GM18508 (cell line): ENCODE measurements around the gene TAGLN3.
A peak's percentile ranks its signal among the peaks of the same experiment; 100 is the strongest.

Experiments
- ATAC-seq: cut with Tn5 transposase; IDR thresholded peaks from one replicate; pipeline ENCODE4 v1.9.1; 2021; ENCODE audit warnings: moderate number of reproducible peaks; ENCODE audit not compliant: insufficient read depth, unreplicated experiment

Gene TAGLN3

DNA sequence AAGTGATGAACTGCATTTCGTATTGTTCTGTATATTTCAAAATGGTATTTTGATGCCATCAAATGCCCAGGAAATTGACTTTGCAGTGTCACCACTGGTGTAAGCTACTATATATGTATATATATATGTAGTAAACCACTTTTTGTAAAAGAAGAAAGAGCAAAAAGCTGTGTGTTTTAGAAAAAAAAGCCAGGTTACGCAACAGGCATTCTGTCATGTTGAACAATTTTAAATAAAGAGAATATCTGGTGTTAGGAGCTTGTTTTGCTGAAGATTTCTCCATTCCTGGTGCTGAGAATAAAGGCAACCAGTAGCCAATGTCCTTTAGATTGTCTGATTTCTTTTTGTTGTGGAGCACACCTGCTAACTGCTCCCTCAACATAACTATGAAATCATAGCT lies 23.6 kb upstream of the TAGLN3 start:
- ATAC-seq = no peak

DNA sequence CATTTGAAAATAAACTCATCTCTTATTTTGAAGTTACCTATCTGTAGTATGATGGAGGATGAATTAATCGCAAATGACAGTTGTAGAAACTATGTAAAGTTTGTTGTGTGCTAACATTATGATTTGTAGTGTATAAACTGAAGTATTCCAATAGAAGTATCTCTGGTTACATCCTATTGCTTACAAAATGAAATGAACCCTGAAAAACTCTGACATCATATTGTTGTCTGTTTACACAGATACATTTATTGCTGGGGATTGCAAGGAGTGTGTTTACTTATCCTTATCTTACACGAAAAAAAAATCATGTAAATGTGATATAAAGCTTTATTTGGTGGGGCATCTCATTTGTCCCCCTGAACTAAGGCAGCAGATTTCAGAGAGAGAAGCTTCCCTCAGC lies 22.5 kb upstream of the TAGLN3 start:
- no peak for ATAC-seq

DNA sequence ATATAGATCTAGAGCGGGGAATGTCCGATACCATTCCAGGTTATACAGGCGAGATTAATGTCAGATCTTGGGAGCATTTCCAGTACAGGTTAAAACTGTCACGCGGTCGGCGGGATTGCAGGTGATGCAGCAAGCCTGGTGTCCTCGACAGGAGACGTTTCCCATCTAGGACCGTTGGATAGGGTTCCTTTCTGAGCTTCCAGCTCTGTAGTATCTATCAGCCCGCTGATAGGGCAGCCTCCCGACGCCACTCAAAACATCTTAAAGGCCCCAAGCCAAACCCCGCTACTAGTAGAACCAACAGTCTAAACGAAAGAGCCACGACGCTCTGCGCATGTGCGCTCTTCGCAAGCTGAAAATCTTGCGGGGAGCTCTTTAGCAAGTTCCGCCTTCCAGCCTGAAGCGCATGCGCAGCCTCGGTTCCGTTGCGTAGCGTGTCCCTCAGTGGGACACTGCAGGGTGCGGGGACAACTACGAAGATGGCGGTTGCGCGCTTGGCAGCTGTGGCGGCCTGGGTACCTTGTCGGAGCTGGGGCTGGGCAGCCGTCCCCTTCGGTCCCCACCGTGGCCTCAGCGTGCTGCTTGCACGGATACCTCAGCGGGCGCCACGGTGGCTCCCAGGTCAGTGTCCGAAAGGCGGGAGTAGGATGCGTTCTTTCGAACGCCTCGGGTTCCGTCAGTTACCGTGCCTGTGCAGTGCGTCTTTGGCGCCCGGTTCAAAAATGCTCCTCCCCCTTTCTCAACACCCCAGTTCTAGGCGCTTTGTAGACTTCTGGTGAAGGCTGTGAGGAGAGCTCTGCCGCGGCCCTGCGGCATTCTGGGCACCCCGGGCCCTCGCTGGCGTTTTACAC lies 19.9 kb upstream of the TAGLN3 start, which contains the start of gene ABHD10:
ABHD10 (plus strand) TSS at position 444 of the 851 bp plus-strand sequence; CDS start at position 480, 36 bp downstream.
- peak; percentile 88 for ATAC-seq

DNA sequence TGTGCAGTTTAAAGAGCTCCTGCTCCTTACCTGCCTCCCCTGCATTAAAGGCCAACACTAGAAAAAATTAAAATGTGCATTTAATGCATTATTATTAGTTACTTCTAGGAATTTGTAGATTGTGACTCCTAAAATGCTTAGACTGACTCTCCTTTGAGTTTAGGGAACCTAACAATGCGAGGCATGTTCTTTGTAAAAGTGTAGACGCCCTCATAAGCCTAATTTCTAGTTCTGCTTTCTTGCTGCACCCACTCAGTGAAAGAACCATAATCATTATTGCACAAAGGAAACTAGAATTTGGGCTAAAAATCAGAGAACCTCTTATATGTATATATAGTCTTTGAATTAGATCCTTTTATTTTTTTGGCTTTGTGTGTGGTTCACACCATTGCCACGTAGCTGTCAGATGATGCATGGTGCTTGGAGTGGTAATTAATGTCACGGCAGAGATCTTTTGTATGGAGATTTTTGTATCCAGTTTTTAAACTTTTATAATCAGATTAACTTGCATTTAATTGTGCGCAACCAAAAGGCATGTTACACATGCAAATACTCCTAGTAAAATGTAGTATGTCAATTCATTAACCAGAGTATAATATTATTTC lies 19.2 kb upstream of the TAGLN3 start:
- ATAC-seq = peak; percentile 29

DNA sequence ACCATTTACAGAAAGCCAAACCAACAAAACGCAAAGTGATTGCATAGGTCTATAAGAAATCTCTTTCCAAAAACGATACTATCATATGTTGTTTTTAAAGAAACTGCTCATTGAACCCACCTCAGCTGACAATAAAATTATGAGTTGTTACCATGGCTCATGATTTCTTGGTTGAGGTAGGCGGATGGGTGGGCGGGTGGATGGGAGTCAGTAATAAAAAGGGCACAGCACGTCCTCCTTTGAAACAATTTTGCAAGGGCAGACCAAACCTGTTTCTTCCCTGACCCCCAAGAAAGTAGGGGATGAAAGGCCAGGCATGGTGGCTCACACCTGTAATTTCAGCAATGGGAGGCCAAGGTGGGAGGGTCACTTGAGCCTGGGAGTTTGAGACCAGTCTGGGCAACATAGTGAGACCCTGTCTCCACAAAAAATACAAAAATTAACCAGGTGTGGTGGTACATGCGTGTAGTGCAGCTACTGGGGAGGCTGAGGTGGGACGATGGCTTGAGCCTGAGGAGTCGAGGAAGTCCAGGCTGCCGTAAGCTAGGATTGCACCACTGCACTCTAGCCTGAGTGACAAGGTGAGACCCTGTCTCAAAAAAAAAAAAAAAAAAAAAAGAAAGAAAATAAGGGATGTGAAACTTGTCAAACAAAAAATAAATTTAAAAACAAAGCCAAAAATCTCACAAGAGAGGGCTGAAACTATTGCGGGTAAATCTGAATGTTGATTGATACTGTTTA lies 17.8 kb upstream of the TAGLN3 start:
- no peak for ATAC-seq

DNA sequence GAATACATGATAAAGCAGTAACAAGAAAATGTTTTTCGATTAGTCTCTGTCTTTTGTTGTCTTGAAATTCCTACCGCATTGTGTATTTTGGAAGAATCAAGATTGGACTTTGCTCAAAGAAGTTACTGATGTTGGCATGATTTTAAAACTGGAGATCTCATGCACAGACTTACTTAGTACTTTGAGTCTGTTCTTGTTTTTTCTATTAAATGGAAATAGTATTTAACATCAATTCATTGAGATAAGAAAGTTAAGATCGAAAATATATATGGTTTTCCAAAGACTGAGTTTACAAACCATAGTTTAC lies 17.3 kb upstream of the TAGLN3 start:
- no peak for ATAC-seq

DNA sequence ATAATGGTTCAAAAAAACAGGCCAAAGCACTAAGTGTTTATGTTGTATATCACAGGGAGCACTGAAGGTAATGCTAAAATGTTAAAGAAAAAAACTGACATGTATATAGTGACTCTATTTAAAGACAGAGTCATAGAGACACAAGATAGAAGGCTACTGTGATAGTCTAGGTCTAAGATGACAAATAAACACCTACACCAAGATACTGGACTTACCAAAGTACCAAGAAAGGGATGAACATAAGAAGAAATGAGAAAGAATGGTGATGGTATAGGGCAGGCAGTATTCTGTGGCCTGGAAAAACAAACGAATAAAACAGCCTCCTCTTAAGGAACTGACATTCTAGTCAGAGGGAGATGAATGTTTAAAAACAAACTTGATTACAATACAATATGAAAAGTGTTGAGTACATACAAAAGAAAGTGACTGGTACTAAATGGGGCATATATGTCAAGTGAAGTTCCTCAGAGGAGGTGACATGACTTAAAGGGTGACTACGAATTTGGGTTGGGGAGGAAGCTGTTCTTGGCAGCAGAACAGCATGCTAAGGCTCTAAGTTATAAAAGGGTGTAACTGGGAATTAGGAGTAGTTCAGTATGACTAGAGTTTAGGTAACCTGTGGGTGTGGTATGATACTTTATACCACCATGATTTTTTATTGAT lies 14.0 kb upstream of the TAGLN3 start:
- no peak for ATAC-seq

DNA sequence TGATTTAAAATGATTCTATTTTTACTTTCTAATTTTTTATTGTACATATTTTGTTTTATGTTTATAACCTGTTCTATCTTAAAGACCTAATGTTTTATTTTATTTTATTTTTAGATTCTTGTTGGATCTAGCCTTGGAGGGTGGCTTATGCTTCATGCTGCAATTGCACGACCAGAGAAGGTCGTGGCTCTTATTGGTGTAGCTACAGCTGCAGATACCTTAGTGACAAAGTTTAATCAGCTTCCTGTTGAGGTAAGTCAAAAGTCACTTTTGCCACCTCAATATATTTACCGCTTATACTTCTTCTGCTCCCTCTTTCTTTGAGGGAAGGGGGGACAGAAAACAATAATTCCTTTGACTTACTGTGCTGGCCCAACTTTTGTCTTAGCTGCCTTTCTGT lies 11.9 kb upstream of the TAGLN3 start:
- no peak for ATAC-seq

DNA sequence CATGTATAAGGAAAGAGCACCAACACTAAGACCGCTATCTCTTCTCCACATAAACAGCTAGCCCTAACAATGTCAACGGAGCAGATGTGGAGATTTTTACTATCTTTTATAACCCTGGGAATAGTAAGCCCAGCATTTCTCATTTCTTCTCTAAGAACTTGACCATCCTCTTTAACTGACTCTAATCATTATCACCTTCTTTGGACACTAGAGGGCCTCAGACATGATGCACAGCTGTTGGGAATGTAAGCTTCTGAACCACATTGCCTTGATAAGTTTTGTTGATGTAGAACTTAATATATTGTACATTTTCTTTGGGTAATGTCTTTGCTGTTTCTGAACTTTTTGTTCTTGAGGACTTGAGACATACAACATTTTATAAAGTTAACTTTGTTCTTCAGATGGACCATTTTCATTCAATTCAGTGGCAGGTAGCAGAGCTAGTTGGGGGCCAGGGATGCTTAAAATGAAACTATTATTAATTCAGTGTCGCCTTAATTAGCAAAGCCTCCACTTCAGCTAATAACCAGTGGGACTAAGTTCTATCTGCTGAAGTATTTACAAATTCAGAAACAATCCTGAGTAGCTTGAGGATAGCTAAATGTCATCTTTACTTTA lies 9.6 kb upstream of the TAGLN3 start:
- peak; percentile 82 for ATAC-seq

DNA sequence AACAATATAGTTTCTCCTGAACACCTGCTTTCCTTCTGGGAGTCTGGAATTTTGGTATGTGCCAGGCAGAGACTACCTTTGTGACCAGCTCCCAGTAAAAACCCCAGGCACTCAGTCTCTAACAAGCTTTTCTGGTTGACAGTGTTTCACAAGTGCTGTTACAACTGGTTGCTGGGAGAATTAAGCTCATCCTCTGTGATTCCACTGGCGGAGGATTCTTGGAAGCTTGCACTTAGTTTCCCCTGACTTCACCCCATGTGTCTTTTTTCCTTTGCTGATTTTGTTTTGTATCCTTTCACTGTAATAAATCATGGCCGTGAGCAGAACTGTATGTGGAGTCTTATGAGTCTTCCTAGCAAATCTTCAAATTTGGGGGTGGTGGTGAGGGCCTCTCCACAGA lies 5.7 kb upstream of the TAGLN3 start:
- ATAC-seq = no peak

DNA sequence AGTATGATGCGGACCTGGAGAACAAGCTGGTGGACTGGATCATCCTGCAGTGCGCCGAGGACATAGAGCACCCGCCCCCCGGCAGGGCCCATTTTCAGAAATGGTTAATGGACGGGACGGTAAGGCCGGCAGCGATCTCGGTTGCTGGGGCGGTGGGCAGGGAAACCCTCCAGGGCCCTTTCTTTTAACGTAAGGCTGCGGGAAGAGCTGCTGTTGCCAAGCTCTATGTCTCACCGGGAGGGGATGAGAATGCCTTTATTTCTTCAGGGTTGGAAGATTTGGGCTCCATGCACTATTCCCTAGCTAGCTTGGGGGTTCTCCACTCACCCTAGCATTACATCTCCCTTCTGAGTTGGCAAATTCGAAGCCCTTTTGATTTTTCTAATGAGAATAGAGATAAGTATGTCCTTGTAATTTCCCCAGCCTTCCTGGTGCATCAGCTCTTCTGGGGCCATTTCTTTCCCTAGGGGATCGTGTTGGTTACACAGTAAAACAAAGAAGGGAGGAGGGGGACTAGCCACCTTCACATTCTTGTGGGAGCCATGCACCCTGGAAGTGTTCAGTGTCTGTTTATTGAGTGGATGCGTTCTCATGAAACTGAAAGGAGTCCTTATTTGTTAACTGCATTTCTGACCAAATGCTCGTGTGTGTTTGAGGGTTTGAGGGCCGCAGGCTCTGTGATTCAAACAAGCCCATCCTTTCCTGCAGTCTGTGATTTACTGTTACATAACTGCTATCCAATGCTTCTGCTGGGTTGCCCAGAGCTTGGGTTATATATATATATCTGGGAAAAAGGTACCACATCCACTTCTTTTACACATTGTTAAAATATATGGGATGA lies 982 bp downstream of the TAGLN3 start:
- ATAC-seq = no peak

DNA sequence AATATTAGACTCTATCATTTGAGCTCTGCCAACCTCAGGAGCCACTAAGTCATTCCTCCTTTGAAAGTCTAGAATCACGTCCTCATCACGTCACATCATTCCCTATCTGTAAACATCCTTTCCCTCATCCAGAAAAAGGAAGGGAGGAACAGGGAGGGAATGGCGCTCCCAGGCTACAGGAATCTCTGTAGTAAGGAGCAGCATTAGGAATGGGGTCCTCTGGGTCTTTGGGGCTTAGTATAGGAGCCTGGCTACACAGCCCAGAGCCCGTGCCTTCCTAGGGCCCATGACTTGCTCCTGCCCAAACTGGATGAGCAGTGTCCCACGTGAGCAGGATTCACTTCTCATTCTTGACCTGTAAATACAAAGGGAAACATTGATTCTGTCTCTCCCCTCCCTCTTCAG lies 1.6 kb downstream of the TAGLN3 start:
- ATAC-seq = no peak

DNA sequence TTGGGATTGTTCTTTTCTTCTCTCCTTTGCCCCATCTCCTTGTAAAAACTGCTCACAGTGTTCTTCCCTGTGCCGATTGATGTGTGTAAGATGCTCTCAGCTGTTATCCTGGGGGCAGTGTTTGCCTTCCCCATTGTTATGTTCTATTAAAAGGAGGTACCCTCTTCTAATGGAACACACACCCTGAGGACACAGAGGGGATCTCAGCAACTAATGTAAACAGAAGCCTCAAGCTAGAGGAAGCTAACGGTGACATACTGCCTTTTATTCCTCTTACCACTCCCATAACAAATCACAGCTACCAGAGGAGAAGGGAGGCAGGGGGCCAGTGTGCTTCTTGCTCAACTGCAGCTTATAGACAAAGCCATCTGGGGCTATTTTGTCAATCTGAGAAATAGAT lies 2.2 kb downstream of the TAGLN3 start:
- ATAC-seq = no peak

DNA sequence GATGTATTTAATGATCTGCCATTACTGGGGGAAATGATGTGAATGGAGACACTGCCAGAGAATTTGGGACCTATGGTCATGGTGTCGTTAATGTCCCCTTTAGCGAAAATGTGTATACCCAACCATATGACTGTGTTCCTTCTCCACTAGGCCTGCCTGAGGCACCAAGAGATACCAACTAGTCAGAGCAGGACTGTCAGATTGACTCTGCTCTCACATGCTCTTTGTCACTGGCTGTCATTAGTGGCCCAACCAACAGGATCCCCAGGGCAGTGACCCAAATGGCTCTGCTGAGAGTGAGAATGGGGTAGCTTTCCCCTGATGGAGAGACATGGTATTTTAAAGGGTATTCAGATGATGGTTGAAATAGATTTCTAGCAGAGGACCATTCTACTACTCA lies 2.8 kb downstream of the TAGLN3 start:
- no peak for ATAC-seq

DNA sequence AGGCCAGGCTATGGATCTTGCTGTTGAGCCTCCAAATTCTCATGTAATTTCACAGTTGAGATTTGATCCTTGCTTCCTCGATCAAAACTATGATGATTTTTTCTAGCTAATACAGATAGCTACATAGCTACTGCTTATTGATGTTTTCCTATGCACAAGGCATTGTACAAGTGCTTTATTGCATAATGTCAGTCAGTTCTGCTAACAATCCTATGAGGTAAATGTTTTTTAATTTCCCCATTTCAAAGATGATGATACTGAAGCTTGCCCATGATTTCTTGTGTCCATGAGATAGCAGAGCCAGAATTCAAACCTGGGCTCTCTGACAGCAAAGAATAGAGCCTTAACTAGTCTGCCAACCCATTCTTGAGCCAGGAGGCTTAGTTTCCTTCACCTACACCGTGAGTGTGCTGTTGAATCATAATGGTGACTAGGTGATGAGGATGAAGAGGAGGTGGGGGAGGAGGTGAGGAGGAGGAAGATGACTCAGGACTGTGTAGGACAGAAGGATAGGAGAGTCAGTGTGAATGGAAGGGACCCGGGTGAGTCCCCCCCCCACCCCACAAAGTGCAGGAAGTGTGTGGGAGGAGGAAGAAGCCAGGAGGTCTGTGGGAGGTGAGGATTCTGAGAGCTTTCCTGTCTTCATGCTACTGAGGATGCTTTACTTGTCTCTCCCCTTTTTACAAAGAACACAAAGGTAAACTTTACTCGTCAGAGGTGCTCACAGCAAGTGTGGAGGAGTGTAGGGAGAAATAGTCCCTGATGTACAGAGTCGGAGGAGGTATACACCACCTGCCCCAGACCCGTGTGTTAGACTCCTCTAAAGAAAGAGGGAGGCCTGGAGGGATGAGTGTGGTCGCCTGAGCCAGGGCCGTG lies 3.6 kb downstream of the TAGLN3 start:
- no peak for ATAC-seq

DNA sequence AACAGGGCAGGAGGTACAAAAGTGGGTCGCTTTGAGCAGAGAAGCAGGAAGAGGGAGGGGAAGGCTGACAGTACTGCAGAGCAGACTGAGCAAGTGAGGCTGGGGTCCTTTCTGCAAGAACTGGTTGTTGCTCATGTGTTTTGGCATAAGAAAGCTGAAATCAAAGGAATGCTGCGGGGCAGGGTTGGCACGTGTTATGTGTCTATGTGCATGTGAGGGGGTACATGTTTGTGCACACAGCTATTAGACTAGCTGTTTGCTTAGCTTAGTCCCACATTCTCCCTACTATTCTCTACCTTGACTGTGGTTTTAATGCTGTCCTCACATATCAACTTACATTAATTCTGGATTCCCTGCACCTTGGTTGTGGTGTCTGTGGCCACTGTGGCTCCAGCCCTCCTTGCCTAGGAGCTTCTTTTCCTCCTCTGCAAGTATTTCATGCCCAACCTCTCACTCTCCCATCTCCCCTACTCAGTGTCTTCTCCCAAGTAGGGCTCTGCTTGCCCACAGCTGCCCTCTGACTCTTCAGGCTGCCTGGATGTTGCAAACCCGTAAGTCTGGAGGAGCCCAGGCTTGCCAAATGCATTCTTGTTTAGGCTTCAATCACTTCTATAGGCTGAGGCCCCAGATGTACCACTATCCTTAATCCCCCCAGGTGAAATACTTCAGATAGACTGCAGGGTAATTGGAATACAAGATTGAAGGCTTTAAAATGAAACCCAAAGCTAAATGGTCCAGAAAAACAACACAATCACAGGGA lies 4.8 kb downstream of the TAGLN3 start:
- no peak for ATAC-seq

DNA sequence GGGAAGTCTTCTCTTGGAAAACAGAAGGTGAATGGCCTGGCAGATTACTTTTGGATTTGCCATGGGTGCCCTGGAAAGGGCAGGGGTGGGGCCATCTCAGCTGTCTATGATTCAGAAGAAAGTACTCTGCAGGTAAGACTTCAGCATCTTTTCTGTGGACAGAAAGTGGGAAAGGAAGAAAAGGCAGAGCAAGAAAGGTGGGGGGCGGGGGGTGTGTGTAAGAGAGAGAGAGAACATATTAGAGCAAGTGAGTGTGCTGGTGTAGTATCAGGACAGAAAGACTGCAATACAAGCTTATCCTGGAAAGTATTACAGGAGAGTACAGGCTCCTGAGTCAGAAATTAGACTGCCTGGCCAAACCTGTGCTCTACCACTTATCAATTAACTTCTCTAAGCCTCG lies 5.5 kb downstream of the TAGLN3 start:
- ATAC-seq = no peak

DNA sequence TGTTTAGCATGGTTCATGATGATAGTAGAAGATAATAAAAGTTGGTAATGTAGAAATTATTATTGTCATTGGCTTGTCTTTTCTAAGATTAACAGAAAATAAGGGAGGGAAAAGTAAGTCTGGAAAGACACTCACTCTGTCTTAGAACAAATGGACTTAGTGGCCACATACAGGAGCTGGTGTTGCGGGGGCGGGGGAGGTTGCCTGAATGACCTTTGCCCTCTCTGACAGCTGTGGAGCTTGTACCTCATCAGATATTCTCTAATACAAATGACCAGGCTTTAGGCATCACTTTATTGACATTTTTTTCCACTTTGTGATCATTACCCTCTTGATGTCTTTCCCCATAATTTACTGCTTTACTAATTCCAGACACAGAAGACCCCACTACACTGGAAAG lies 5.9 kb downstream of the TAGLN3 start:
- no peak for ATAC-seq
